DOHH2 (cell line): ENCODE data around the gene TMEM269.

Experiments
- H3F3A ChIP-seq: fragments of 200-600 bp; sonication (generic), shearing (Covaris generic); 2 replicates; pipeline ENCODE4 v1.6.0; 2016; ENCODE audit warnings: antibody characterized with exemption, mild to moderate bottlenecking; ENCODE audit not compliant: control insufficient read depth, insufficient read depth
- H3K27ac ChIP-seq: fragments of 200-600 bp; sonication (generic); 2 replicates; pipeline ENCODE4 v1.5.1; 2014; ENCODE audit warnings: low read depth, mild to moderate bottlenecking, low read length, moderate library complexity
- H3K27me3 ChIP-seq: fragments of 200-600 bp; sonication (generic); 2 replicates; pipeline ENCODE4 v1.6.1; 2014; ENCODE audit warnings: mild to moderate bottlenecking, low read length, mixed read lengths; ENCODE audit not compliant: control insufficient read depth
- H3K36me3 ChIP-seq: fragments of 200-600 bp; sonication (generic); 2 replicates; pipeline ENCODE4 v1.6.1; 2014; ENCODE audit warnings: mild to moderate bottlenecking, low read length, moderate library complexity, mixed read lengths; ENCODE audit not compliant: control insufficient read depth
- H3K4me1 ChIP-seq: fragments of 200-600 bp; sonication (generic); 2 replicates; pipeline ENCODE4 v1.6.1; 2014; ENCODE audit warnings: mild to moderate bottlenecking, low read length, mixed read lengths; ENCODE audit not compliant: control insufficient read depth
- H3K4me2 ChIP-seq: fragments of 200-600 bp; sonication (generic); 2 replicates; pipeline ENCODE4 v1.6.0; 2014; ENCODE audit warnings: mild to moderate bottlenecking, low read length, moderate library complexity
- H3K4me3 ChIP-seq: fragments of 200-600 bp; sonication (generic); 2 replicates; pipeline ENCODE4 v1.5.1; 2014; ENCODE audit warnings: mild to moderate bottlenecking, low read length, mixed read lengths
- H3K79me2 ChIP-seq: fragments of 200-600 bp; sonication (generic); 2 replicates; pipeline ENCODE4 v1.6.1; 2014; ENCODE audit warnings: mild to moderate bottlenecking, low read length, mixed read lengths; ENCODE audit not compliant: control insufficient read depth
- H3K9me2 ChIP-seq: fragments of 200-600 bp; sonication (generic); replicated peaks from 2 replicates; pipeline ENCODE4 v1.6.1; 2014; ENCODE audit warnings: mild to moderate bottlenecking, low read length, mixed read lengths; ENCODE audit not compliant: control insufficient read depth
- H3K9me3 ChIP-seq: fragments of 200-600 bp; sonication (generic); 2 replicates; pipeline ENCODE4 v1.6.1; 2014; ENCODE audit warnings: antibody characterized with exemption, low read length, mixed read lengths; ENCODE audit not compliant: control insufficient read depth, insufficient read depth
- H4K20me1 ChIP-seq: fragments of 200-600 bp; sonication (generic); 2 replicates; pipeline ENCODE4 v1.6.0; 2014; ENCODE audit warnings: low read depth, mild to moderate bottlenecking, antibody characterized with exemption, low read length, moderate library complexity; ENCODE audit not compliant: control insufficient read depth, insufficient read depth
- EZH2phosphoT487 ChIP-seq: fragments of 200-600 bp; sonication (generic); IDR thresholded peaks from 2 replicates; pipeline ENCODE4 v1.6.1; 2017; ENCODE audit warnings: borderline replicate concordance, mild to moderate bottlenecking, antibody characterized with exemption, low read length, moderate library complexity, mixed read lengths
- TF ChIP-seq, protein P1 (sequence below): fragments of 200-600 bp; sonication (generic); IDR thresholded peaks from one replicate; pipeline ENCODE4 v1.5.1; 2014; ENCODE audit warnings: antibody characterized with exemption, mild to moderate bottlenecking, low read depth, low read length; ENCODE audit not compliant: poor library complexity, severe bottlenecking

Gene TMEM269

GRCh38 chr1:42742617-42743316 lies 42.0 kb upstream of the TMEM269 start:
- Histone ChIP-seq H3K36me3 (peaks cover 19% of the 10 kb centered on the region), H3K27ac (no peak overlapping the region), H3K9me3 (no peaks in the 10 kb centered on the region), H3K4me1 (no peaks in the 10 kb centered on the region), H3K27me3 (no peaks in the 10 kb centered on the region), H3K4me3 (no peak overlapping the region), H3K4me2 (no peak overlapping the region), H3K79me2 (no peaks in the 10 kb centered on the region), H3F3A (no peaks in the 10 kb centered on the region), H4K20me1 (0 out of 2 replicates have a peak, but pooled peaks cover 7% of the 10 kb centered on the region), H3K9me2 (no peaks in the 10 kb centered on the region)
- no peak for TF ChIP-seq EZH2phosphoT487

DNA sequence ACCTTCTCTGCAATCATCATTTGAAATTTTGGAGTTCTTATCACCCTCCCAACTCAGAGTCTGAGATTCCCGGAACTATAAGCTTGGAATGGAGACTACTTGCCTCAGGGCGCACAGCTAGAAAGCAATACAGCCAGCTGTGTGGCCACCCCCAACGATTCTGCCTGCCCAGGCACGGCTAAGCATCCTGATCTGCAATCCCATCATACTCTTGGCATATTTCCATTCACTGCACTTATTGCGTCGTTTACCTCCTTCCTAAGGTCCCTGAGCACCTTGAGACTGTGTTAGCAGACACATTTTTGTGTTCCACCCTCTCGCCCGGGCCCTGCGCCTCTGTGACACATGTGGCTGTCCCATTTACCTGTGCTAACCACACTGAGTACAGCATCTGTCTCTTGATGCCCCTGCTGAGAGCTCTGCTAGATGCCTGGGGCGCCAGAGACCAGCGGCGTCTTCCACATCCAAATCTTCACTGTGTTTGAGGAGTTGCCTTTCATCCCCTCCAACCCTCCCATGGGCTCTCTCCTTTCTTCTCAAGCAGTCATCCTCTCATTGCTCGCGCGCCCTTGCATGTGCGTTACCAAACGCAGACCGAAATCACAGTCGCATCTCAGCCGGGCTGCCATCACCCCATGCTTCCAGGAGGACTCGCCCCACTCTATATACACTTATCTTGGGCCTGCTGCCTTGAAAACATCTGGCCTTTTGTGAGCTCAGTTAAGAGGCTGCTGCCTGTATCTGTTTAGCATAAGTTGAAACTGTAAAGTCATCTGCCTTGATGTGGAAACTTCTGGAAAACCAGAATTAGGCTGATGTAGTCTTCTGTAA lies 41.3 kb upstream of the TMEM269 start:
- TF ChIP-seq EZH2phosphoT487 = no peak
- TF ChIP-seq, protein P1, sequence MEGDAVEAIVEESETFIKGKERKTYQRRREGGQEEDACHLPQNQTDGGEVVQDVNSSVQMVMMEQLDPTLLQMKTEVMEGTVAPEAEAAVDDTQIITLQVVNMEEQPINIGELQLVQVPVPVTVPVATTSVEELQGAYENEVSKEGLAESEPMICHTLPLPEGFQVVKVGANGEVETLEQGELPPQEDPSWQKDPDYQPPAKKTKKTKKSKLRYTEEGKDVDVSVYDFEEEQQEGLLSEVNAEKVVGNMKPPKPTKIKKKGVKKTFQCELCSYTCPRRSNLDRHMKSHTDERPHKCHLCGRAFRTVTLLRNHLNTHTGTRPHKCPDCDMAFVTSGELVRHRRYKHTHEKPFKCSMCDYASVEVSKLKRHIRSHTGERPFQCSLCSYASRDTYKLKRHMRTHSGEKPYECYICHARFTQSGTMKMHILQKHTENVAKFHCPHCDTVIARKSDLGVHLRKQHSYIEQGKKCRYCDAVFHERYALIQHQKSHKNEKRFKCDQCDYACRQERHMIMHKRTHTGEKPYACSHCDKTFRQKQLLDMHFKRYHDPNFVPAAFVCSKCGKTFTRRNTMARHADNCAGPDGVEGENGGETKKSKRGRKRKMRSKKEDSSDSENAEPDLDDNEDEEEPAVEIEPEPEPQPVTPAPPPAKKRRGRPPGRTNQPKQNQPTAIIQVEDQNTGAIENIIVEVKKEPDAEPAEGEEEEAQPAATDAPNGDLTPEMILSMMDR = no peak
- no peak overlapping the region for H3K4me3 ChIP-seq

GRCh38 chr1:42744148-42744413 lies 40.7 kb upstream of the TMEM269 start:
- Histone ChIP-seq H4K20me1 (0 out of 2 replicates have a peak, but pooled peaks cover 7% of the 10 kb centered on the region), H3K79me2 (no peaks in the 10 kb centered on the region), H3K4me3 (no peak overlapping the region), H3K36me3 (peaks cover 20% of the 10 kb centered on the region), H3K27me3 (no peaks in the 10 kb centered on the region), H3K4me1 (no peaks in the 10 kb centered on the region), H3K4me2 (no peak overlapping the region), H3K9me2 (no peaks in the 10 kb centered on the region), H3F3A (no peaks in the 10 kb centered on the region), H3K9me3 (no peaks in the 10 kb centered on the region), H3K27ac (no peak overlapping the region)
- TF ChIP-seq, protein P1 = no peak
- no peak for TF ChIP-seq EZH2phosphoT487

More for the DNA sequence above, 41.3 kb upstream of the TMEM269 start:
- no peaks in the 10 kb centered on the region for H3K9me2 ChIP-seq
- 0 out of 2 replicates have a peak, but pooled peaks cover 7% of the 10 kb centered on the region for H4K20me1 ChIP-seq
- no peaks in the 10 kb centered on the region for H3K27me3 ChIP-seq
- no peaks in the 10 kb centered on the region for H3F3A ChIP-seq
- H3K36me3 ChIP-seq = peaks cover 19% of the 10 kb centered on the region
- no peaks in the 10 kb centered on the region for H3K9me3 ChIP-seq
- H3K4me1 ChIP-seq = no peaks in the 10 kb centered on the region
- H3K79me2 ChIP-seq = no peaks in the 10 kb centered on the region
- no peak overlapping the region for H3K27ac ChIP-seq
- H3K4me2 ChIP-seq = no peak overlapping the region

DNA sequence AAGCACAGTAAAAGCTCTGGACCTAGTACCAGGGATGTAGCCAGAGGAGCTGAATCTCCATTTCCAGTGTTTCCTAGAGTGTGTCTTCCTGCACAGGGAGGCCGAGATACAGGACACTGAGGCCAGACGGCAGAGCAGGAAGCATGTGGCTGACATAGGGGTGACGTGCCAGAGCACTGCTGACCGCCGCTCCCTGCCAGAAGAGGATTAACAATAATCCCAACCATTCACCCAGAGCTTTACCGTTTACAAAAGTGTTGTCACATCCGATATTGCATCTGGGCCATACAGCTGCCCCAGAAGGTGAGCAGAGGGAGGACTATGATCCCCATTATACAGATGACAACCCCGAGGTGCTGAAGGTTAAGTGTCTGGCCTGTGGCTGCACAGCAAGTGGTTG lies 38.9 kb upstream of the TMEM269 start:
- Histone ChIP-seq H3F3A (no peaks in the 10 kb centered on the region), H3K9me3 (no peaks in the 10 kb centered on the region), H3K27me3 (no peaks in the 10 kb centered on the region), H3K4me3 (no peak overlapping the region), H4K20me1 (0 out of 2 replicates have a peak, but pooled peaks cover 7% of the 10 kb centered on the region), H3K36me3 (peaks cover 31% of the 10 kb centered on the region), H3K79me2 (no peaks in the 10 kb centered on the region), H3K4me2 (no peak overlapping the region), H3K4me1 (no peaks in the 10 kb centered on the region), H3K9me2 (no peaks in the 10 kb centered on the region), H3K27ac (no peak overlapping the region)
- TF ChIP-seq, protein P1 = no peak
- no peak for TF ChIP-seq EZH2phosphoT487
